Activated CD8-positive, alpha-beta memory T cell treated with anti-CD3 and anti-CD28 coated beads for 24 hours (primary cell): ENCODE measurements around the gene FH.

Experiments used
- DNase-seq: peaks from one replicate; pipeline ENCODE4 v3.0.0-alpha.2; 2020

Gene FH

GRCh38 chr1:241453732-241454131 lies 65.8 kb downstream of the FH start:
- no peak for DNase-seq

GRCh38 chr1:241451956-241452355 lies 67.6 kb downstream of the FH start:
- DNase-seq: no peak
